ENCODE data around the gene COA8. TPM values are rescaled to one million over a fixed set of nuclear protein-coding genes. Genes with fewer than 3 reads are reported as not detected.

Gene COA8
- total and polyA plus RNA-seq, 2 of the 8 experiments (the other 6 are each of a cell fraction or from before 2014, with no cell fraction given) = 7.1 to 35.5 TPM

DNA sequence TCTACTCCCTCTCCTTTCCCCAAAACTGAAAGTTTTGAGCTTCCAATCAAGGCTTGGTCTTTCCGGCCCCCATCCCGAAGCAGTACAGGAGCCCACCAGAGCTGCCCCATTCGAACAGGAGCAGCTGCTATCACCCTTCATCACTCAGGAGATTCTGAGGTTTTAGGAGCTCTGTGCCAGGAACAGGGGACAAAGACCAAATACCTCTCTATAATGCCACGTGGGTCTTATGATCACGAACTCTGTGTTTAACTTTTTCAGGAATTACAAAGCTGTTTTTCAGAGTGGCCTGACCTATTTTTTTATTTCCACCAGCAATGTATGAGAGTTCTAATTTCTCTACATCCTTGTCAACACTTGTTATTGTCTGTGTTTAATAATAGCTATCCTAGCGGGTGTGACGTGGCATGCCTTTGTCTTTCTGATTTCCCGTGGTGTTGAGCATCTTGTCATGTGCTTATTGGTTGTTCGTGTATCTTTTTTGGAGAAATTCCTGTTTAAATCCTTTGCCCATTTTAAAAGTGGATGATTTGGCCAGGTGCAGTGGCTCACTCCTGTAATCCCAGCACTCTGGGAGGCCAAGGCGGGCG lies 21.7 kb downstream of the COA8 start:
- no peaks in the 10 kb centered on the region for H3K4me1 ChIP-seq (replicated peaks in 1 of 4; ENCODE audit: control insufficient read depth in 3 of 4, insufficient read depth in 4 of 4, low read length in 3 of 4)
- H2BK5ac ChIP-seq (ENCODE audit: low read depth, low read length) = no peak overlapping the region
- H2AK5ac ChIP-seq (ENCODE audit: low read depth, low read length) = no peak overlapping the region
- ChIA-PET CTCF (ENCODE audit: partially characterized antibody) (no interaction called here), POLR2A (ENCODE audit: partially characterized antibody) (interaction anchor here (0.7 to 1.9 kb wide), 3 partner anchors 8 to 485 kb away, joined by 4 to 6 read pairs (median 4); no protein-coding TSS in a partner anchor)
- H3K9me3 ChIP-seq (ENCODE audit: insufficient read depth in 2 of 2, low read depth in 1 of 2, low read length in 1 of 2) = no peaks in the 10 kb centered on the region
- 91% methylated on average over 11 of the region's 11 CpGs; no CpG with 5 or more reads in 1 of the 2 experiments for WGBS, 2 experiments (ENCODE audit: extremely low coverage in 1 of 2, insufficient coverage in 1 of 2, insufficient read length in 1 of 2, insufficient replicate concordance in 2 of 2, low coverage in 1 of 2, low lambda C conversion rate in 2 of 2, missing lambda C conversion rate in 1 of 2)
- H3K14ac ChIP-seq (ENCODE audit: insufficient read length) = no peak overlapping the region
- H3K18ac ChIP-seq (ENCODE audit: extremely low read depth, low read length) = no peak overlapping the region
- H4K20me1 ChIP-seq (replicated peaks in 1 of 2; ENCODE audit: control insufficient read depth in 1 of 2, insufficient read depth in 2 of 2, low read length in 2 of 2) = peaks cover 0 to 1% of the 10 kb centered on the region in 2 experiments
- DNase-seq (ENCODE audit: low read depth in 1 of 2, low spot score in 2 of 2) (no peak), FAIRE-seq (no peak)
- TF ChIP-seq CEBPB (IDR thresholded peaks at IDR 0.05; ENCODE audit: low read depth, low read length) (no peak), TBP (IDR thresholded peaks at IDR 0.05; ENCODE audit: low read depth, low read length) (no peak), EGR1 (IDR thresholded peaks at IDR 0.05; ENCODE audit: borderline replicate concordance, low read depth, low read length) (no peak), TAF7 (optimal IDR thresholded peaks at IDR 0.05; ENCODE audit: borderline replicate concordance, low read depth, low read length) (no peak), CTBP2 (IDR thresholded peaks at IDR 0.05; ENCODE audit: borderline replicate concordance, insufficient read depth, insufficient read length, low read length) (no peak), YY1 (IDR thresholded peaks at IDR 0.05; ENCODE audit: low read depth, low read length) (no peak), SUZ12 (IDR thresholded peaks at IDR 0.05; ENCODE audit: low read length) (no peak), JUN (IDR thresholded peaks at IDR 0.05; ENCODE audit: low read depth, low read length) (no peak), SRF (IDR thresholded peaks at IDR 0.05; ENCODE audit: low read depth, low read length) (no peak), NANOG (IDR thresholded peaks at IDR 0.05; ENCODE audit: insufficient read depth, low read depth, low read length, poor library complexity, severe bottlenecking) (no peak), SIRT6 (IDR thresholded peaks at IDR 0.05; ENCODE audit: low read length) (no peak), RXRA (IDR thresholded peaks at IDR 0.05; ENCODE audit: insufficient read depth, low read depth, low read length) (no peak)
- TF ChIP-seq, protein P1, sequence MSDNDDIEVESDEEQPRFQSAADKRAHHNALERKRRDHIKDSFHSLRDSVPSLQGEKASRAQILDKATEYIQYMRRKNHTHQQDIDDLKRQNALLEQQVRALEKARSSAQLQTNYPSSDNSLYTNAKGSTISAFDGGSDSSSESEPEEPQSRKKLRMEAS (IDR thresholded peaks at IDR 0.05) = no peak
- no peak overlapping the region for H4K5ac ChIP-seq (ENCODE audit: insufficient read length, low read depth, low read length)
- no peaks in the 10 kb centered on the region; a peak in 1 of 8 replicates for H3K36me3 ChIP-seq (ENCODE audit: control insufficient read depth in 2 of 4, insufficient read depth in 4 of 4, low read length in 3 of 4)
- H3K4me3 ChIP-seq (ENCODE audit: extremely low read depth in 1 of 4, insufficient read depth in 2 of 4, low read depth in 3 of 4, low read length in 4 of 4) = no peak overlapping the region
- H4K8ac ChIP-seq (ENCODE audit: extremely low read depth, insufficient read depth, low read length) = no peak overlapping the region
- H3K23ac ChIP-seq (ENCODE audit: insufficient read length) = no peak overlapping the region
- H3K27ac ChIP-seq (ENCODE audit: low read depth, low read length) = no peak overlapping the region
- no peak overlapping the region for H2BK15ac ChIP-seq (ENCODE audit: low read length)
- H3K4me2 ChIP-seq (ENCODE audit: insufficient read depth in 1 of 2, low read depth in 2 of 2, low read length in 2 of 2) = no peak overlapping the region
- no peak overlapping the region for H2AFZ ChIP-seq (ENCODE audit: low read length)
- H2BK20ac ChIP-seq (ENCODE audit: low read length) = no peak overlapping the region
- H2BK120ac ChIP-seq (replicated peaks; ENCODE audit: low read depth, low read length) = no peak overlapping the region
- H3K4ac ChIP-seq (replicated peaks; ENCODE audit: insufficient read length, low read depth, low read length) = no peak overlapping the region
- no peak overlapping the region for H3K56ac ChIP-seq (replicated peaks; ENCODE audit: insufficient read length, low read depth, low read length)
- H3K27me3 ChIP-seq (replicated peaks in 1 of 4; ENCODE audit: control insufficient read depth in 3 of 4, extremely low read depth in 1 of 4, insufficient read depth in 3 of 4, low read length in 3 of 4) = no peaks in the 10 kb centered on the region
- no peak overlapping the region for H2BK12ac ChIP-seq (ENCODE audit: low read depth, low read length)
- H3K79me1 ChIP-seq (ENCODE audit: low read depth, low read length) = no peaks in the 10 kb centered on the region
- no peaks in the 10 kb centered on the region for H3K79me2 ChIP-seq (ENCODE audit: control insufficient read depth in 1 of 2, insufficient read depth in 2 of 2, low read length in 2 of 2)
- H4K91ac ChIP-seq (replicated peaks; ENCODE audit: insufficient read length, low read length) = no peak overlapping the region
- H3K23me2 ChIP-seq (ENCODE audit: low read depth, low read length) = no peaks in the 10 kb centered on the region
- no peak overlapping the region for H3K9ac ChIP-seq (replicated peaks in 1 of 4; ENCODE audit: extremely low read depth in 1 of 4, low read depth in 3 of 4, low read length in 3 of 4)

Data from H1 (cell line).